H1 (cell line): ENCODE measurements around the gene HIVEP2.

Experiments
- CHD2 ChIP-seq: IDR thresholded peaks from 2 replicates; pipeline ENCODE4 v1.6.1; 2012; ENCODE audit warnings: low read length, improper control_type of control experiment
- CREB1 ChIP-seq: IDR thresholded peaks from 2 replicates; pipeline ENCODE4 v1.6.1; 2012; ENCODE audit warnings: inconsistent platforms
- CTCF ChIP-seq, 3 experiments: IDR thresholded peaks; 1 replicate in 2 of 3; 2 replicates in 1 of 3; pipeline versions ENCODE4 v1.5.1 to v1.6.1; 2011; ENCODE audit warnings: low read length in 3 of 3, mild to moderate bottlenecking in 3 of 3, inconsistent platforms in 2 of 3, low read depth in 1 of 3, moderate library complexity in 1 of 3; ENCODE audit not compliant: insufficient read depth in 1 of 3; ENCODE audit errors: control extremely low read depth in 1 of 3
- EP300 ChIP-seq, 2 experiments: IDR thresholded peaks; 1 replicate in 1 of 2; 2 replicates in 1 of 2; pipeline ENCODE4 v1.6.1; 2011 to 2012; ENCODE audit warnings: low read depth in 2 of 2, low read length in 2 of 2, mild to moderate bottlenecking in 2 of 2, borderline replicate concordance in 1 of 2, inconsistent platforms in 1 of 2, moderate library complexity in 1 of 2
- EZH2 ChIP-seq: fragments of 200-600 bp; sonication (generic); IDR thresholded peaks from 2 replicates; pipeline ENCODE4 v1.7.1; 2012; ENCODE audit warnings: low read depth, mild to moderate bottlenecking, moderate library complexity, low read length, inconsistent platforms; ENCODE audit not compliant: severe bottlenecking
- MAFK ChIP-seq: IDR thresholded peaks from 2 replicates; pipeline ENCODE4 v1.6.1; 2012; ENCODE audit warnings: low read depth, mild to moderate bottlenecking, improper control_type of control experiment, low read length
- POLR2A ChIP-seq, 2 experiments: IDR thresholded peaks; 1 replicate in 1 of 2; 2 replicates in 1 of 2; pipeline ENCODE4 v1.6.1; 2011; ENCODE audit warnings: low read depth in 2 of 2, low read length in 2 of 2, mild to moderate bottlenecking in 2 of 2; ENCODE audit errors: control extremely low read depth in 1 of 2
- POLR2AphosphoS5 ChIP-seq: IDR thresholded peaks from 2 replicates; pipeline ENCODE4 v1.6.1; 2011; ENCODE audit warnings: low read depth, low read length
- RFX5 ChIP-seq: IDR thresholded peaks from 2 replicates; pipeline ENCODE4 v1.6.1; 2011; ENCODE audit warnings: low read depth, low read length, improper control_type of control experiment, borderline replicate concordance
- SIN3A ChIP-seq, 2 experiments: IDR thresholded peaks in 1 of 2; conservative IDR thresholded peaks in 1 of 2; 2 replicates each; pipeline ENCODE4 v1.6.1; 2011 to 2012; ENCODE audit warnings: low read length in 2 of 2, improper control_type of control experiment in 1 of 2, low read depth in 1 of 2, mild to moderate bottlenecking in 1 of 2
- SP1 ChIP-seq: IDR thresholded peaks from 2 replicates; pipeline ENCODE4 v1.6.1; 2011; ENCODE audit warnings: low read depth, low read length
- TAF1 ChIP-seq: IDR thresholded peaks from 2 replicates; pipeline ENCODE4 v1.6.1; 2011; ENCODE audit warnings: mild to moderate bottlenecking, low read depth, low read length
- TEAD4 ChIP-seq: IDR thresholded peaks from 2 replicates; pipeline ENCODE4 v1.6.1; 2012; ENCODE audit warnings: low read depth, low read length, inconsistent platforms, mixed read lengths
- ZNF274 ChIP-seq: IDR thresholded peaks from 2 replicates; pipeline ENCODE4 v1.7.0; 2012; ENCODE audit warnings: low read length, borderline replicate concordance; ENCODE audit errors: extremely low read depth

GRCh38 chr6:142810952-142811514, 133.9 kb downstream of the HIVEP2 start:
- TF ChIP-seq CTCF (IDR thresholded peaks at IDR 0.05; ENCODE audit: control extremely low read depth in 1 of 3, insufficient read depth in 1 of 3, low read depth in 1 of 3, low read length in 3 of 3) (no peak), TAF1 (no peak), ZNF274 (no peak), SIN3A (conservative IDR thresholded peaks at IDR 0.05 in 1 of 2, IDR thresholded peaks at IDR 0.05 in 1 of 2; ENCODE audit: low read depth in 1 of 2, low read length in 2 of 2) (no peak), POLR2A (IDR thresholded peaks at IDR 0.05; ENCODE audit: control extremely low read depth in 1 of 2, low read depth in 2 of 2, low read length in 2 of 2) (no peak), RFX5 (no peak), EZH2 (no peak), MAFK (no peak), CHD2 (no peak), SP1 (no peak), POLR2AphosphoS5 (no peak), EP300 (IDR thresholded peaks at IDR 0.05; ENCODE audit: borderline replicate concordance in 1 of 2, low read depth in 2 of 2, low read length in 2 of 2) (no peak), CREB1 (no peak), TEAD4 (no peak)
